IPS DF 4.7 (cell line): ENCODE data around the gene SSH2.
"Not testable (repeated sequence)": the region's sequence is repeated elsewhere in the genome, so short reads cannot be mapped to it uniquely, and the experiment has no call there.

Experiments used
- DNase-seq: peaks from one replicate; pipeline ENCODE4 v3.0.0-alpha.2; 2013; ENCODE audit warnings: low spot score; ENCODE audit errors: extremely low read depth

SSH2 gene

DNA sequence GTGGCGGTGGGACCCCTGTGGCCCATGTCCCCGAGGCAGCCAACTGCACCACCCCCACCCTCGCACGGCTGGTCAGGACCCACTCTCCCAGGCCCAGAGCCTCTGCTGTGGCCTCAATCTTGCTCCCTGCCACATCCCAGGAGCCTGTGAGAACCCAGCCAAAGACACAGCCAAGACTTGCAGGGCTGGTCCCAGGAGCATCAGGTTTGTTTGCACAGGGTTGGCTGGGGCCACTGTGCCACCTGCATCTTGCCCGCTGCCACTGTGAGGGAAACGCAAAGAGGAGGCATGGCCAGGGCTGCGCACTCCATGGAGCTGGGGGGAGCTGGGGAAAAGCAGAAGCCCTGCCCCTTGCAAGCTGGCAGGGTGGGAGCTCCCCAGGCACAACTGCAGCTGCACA lies 92.5 kb downstream of the SSH2 start:
- DNase-seq = no peak

DNA sequence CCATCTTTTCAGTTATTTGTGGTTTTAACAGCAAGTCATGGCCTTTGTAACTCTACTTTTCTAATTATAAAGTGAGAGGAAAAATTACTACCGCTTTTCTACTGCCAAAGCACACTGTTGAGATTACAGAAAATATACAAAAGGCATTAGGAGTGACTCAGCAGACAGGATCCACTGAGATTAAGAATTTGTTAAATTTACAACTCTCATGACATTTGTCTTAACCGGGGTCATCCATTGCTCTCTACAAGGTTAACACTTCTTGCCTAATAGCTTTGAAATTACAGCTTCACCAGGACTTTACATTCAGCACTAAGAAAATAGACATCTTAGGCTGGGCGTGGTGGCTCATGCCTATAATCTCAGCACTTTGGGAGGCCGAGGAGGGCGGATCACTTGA lies 93.4 kb downstream of the SSH2 start:
- no peak for DNase-seq

DNA sequence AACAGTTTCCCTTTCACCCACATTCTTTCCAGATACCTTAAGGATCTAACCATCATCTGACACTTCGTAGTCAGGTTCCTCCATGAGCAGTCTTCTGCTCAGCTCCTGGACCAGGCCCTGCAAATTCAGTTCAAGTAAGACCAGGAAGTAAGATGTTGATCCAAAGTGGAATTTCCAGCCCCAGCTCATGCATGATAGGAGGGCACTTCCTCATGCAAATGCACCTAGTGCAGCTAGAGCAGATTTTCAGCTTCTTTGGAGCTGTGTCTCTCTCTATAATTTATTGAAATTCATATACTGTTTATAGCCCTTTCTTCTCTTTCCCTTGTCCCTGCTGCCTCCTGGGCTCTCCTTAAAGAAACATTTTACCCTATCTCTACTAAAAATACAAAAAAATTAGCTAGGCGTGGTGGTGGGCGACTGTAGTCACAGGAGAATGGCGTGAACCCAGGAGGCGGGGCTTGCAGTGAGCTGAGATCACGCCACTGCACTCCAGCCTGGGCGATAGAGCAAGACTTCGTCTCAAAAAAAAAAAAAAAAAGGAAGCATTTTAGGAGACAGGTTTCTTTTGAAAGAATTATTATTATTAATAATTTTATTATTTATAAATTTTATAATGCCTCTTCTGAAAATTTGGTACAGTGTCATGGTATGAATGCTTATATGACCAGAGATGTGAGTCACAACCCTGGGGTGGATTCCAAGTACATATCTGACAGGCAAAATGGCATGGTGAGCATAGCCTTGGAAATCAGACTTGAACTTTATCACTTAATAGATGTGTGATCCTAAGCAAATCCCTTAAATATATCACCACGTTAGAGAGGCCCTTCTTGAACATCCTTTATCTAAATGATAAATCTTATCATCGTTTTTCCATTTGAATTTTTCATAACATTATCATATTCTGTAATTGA lies 94.3 kb downstream of the SSH2 start:
- DNase-seq = no peak

DNA sequence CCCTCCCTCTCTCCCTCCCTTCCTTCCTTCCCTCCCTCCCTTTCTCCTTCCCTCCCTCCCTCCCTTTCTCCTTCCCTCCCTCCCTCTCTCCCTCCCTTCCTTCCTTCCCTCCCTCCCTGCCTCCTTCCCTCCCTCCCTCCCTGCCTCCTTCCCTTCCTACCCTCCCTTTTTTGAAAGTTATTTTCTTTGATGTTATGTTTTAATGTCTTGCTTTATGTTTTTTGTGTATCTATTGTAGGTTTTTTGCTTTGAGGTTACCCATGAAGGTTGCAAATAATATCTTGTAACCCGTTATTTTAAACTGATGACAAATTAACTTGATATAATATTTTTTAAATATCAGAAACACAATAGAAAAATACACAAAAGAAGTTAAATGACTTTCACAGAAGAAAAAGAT lies 96.2 kb downstream of the SSH2 start:
- DNase-seq = no peak

GRCh38 chr17:29828676-29829284 lies 101.2 kb downstream of the SSH2 start:
- DNase-seq = no peak

GRCh38 chr17:29827179-29827578 lies 102.8 kb downstream of the SSH2 start:
- DNase-seq = no peak

- DNase-seq = no peak
Observed at GRCh38 chr17:29826114-29826692, 103.8 kb downstream of the SSH2 start.

DNA sequence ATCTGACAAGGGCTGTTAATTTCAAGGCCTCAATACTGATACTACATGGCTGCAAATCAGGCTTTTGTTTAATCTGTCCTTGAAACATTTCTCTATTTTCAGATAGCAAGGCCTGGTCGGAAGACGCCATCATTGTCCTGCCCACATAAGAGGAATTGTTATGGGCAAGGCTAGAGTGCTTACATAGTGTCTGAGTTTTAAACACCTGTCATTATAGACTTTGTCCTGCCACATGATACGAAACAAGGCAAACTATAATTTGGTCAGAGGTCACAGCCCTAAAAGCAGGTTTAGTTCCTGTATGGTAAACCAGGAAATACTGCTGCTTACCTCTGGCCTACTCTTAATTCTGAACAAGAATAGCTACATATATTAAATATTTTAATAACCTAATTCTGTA lies 104.4 kb downstream of the SSH2 start:
- DNase-seq = no peak

GRCh38 chr17:29821897-29822296 lies 108.1 kb downstream of the SSH2 start:
- no peak for DNase-seq

- DNase-seq = no peak
Observed at GRCh38 chr17:29820425-29820824, 109.6 kb downstream of the SSH2 start.

- DNase-seq = peak; percentile 11
Observed at GRCh38 chr17:29807520-29808361, 122.3 kb downstream of the SSH2 start.

DNA sequence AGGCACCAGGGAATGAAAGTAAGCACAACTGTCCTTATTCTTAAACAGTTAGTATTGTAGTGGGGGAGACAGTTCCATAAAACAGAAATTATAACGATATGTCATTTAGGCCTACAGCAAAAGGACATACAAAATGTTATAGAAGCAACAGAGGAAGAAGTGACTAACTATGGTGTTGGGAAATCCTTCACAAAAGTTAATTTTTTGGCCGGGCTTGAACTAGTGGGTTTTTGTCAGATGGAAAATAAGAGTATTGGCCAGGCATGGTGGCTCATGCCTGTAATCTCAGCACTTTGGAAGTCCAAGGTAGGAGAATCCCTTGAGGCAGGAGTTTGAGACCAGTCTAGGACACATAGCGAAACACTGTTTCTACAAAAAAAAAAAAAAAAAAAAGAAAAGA lies 127.8 kb downstream of the SSH2 start:
- no peak for DNase-seq

- DNase-seq = no peak
Observed at GRCh38 chr17:29800457-29800856, 129.6 kb downstream of the SSH2 start.

DNA sequence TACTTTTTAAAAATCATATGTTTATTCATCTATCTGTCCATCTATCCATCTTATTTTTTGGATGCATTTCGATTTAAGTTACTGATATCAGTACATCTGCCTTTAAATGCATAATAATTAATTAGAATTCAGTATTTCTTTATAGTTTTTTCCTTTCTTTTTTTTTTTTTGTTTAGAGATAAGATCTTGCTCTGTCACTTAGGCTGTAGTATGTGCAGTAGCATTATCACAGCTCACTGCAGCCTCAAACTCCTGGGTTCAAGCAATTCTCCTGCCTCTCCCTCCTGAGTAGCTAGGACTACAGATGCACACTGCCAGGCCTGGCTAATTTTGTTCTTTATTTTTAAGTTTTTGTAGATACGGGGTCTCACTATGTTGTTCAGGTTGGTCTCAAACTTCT lies 133.4 kb downstream of the SSH2 start:
- no peak for DNase-seq

GRCh38 chr17:29793501-29793900 lies 136.5 kb downstream of the SSH2 start:
- no peak for DNase-seq

GRCh38 chr17:29791336-29792080 lies 138.5 kb downstream of the SSH2 start:
- DNase-seq = no peak

GRCh38 chr17:29789196-29790170 lies 140.5 kb downstream of the SSH2 start:
- DNase-seq = no peak

DNA sequence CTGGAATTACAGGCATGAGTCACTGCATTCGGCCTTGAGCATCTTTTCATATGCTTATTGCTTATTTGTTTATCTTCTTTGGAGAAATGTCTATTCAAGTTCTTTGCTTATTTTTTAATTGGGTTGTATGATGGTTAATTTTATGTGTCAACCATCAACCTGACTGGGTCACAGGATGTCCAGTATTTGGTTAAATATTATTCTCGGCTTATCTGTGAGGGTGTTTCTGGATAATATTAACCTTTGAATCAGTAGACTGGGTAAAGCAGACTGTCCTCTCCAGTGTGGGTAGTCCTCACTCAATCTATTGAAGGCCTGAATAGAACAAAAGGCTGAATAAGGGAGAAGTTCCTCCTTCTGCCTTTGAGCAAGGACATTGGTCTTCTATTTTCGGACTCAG lies 142.0 kb downstream of the SSH2 start:
- no peak for DNase-seq

DNA sequence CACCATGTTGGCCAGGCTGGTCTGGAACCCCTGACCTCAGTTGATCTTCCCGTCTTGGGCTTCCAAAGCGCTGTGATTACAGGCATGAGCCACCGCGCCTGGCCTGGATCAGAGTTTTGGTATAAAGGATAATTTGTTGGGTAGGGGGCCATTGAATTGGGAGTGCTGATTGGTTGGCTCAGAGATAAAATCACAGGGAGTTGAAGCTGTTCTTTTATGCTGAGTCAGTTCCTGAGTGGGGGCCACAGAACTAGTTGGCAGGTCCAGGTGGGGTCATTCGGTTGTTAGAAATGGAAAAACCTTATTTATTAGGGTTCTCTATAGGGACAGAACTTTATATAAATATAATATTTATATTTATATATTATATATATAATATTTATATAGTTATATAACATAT lies 147.1 kb downstream of the SSH2 start:
- no peak for DNase-seq

GRCh38 chr17:29779812-29780190 lies 150.2 kb downstream of the SSH2 start:
- not testable (repeated sequence) for DNase-seq
